ENCODE measurements around the gene MPL. TPM values are rescaled to one million over a fixed set of nuclear protein-coding genes. Genes with fewer than 3 reads are reported as not detected.

MPL gene
- total RNA-seq, 1 experiment from 2014 or later: not detected

DNA sequence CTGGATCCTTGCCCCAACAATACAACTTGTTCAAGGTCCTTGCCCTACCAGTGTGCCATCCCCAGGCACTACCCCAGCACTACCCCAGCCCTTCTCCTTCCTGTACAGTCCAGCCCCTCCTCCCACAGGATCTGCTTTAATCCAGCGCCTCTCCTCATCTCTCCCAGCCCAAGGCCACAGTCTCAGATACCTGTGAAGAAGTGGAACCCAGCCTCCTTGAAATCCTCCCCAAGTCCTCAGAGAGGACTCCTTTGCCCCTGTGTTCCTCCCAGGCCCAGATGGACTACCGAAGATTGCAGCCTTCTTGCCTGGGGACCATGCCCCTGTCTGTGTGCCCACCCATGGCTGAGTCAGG lies 14.7 kb downstream of the MPL start:
- CTCF ChIA-PET: no interaction called here
- intact Hi-C loops (cut with micrococcal nuclease; ENCODE audit: unreplicated experiment): loop anchor here (10.0 kb wide), 1 partner anchor 108 kb away; no protein-coding TSS in a partner anchor
- no TSS peak for BruUV-seq (replicated peaks)

DNA sequence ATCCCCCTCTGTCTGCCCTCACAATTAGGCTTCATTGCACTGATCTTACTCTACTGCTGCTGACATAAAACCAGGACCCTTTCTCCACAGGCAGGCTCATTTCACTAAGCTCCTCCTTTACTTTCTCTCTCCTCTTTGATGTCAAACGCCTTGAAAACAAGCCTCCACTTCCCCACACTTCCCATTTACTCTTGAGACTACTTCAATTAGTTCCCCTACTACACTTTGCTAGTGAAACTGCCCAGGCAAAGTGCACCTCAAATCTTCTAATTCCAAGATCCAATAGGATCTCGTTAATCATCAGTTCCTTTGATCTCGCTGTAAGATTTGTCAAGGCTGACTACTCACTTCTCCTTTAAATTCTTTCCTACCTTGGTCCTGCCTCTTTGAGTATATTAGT lies 15.3 kb downstream of the MPL start:
- H3K9me3 ChIP-seq (ENCODE audit: low read depth, low read length, poor library complexity, severe bottlenecking): no peaks in the 10 kb centered on the region
- peaks cover 8% of the 10 kb centered on the region for H3K4me1 ChIP-seq (ENCODE audit: insufficient read depth, low read length, poor library complexity, severe bottlenecking)
- ChIA-PET POLR2A (ENCODE audit: low non-redundant PET) (interaction anchor here (0.7 kb wide), 1 partner anchor 143 kb away, joined by 3 read pairs; no protein-coding TSS in a partner anchor), CTCF (no interaction called here)
- no peaks in the 10 kb centered on the region for H3K36me3 ChIP-seq (ENCODE audit: insufficient read depth, low read length, poor library complexity, severe bottlenecking)
- BruUV-seq (replicated peaks): no TSS peak
- intact Hi-C loops (cut with micrococcal nuclease; ENCODE audit: unreplicated experiment): loop anchor here (10.0 kb wide), 1 partner anchor 108 kb away; no protein-coding TSS in a partner anchor
- H3K27ac ChIP-seq (ENCODE audit: low read depth, low read length, poor library complexity, severe bottlenecking): no peak overlapping the region
- no peak overlapping the region for H3K4me3 ChIP-seq (ENCODE audit: low read depth, low read length, poor library complexity, severe bottlenecking)
- TF ChIP-seq EZH2 (IDR thresholded peaks at IDR 0.05; ENCODE audit: borderline replicate concordance, low read depth, low read length, poor library complexity, severe bottlenecking): no peak
- TF ChIP-seq, protein P1, sequence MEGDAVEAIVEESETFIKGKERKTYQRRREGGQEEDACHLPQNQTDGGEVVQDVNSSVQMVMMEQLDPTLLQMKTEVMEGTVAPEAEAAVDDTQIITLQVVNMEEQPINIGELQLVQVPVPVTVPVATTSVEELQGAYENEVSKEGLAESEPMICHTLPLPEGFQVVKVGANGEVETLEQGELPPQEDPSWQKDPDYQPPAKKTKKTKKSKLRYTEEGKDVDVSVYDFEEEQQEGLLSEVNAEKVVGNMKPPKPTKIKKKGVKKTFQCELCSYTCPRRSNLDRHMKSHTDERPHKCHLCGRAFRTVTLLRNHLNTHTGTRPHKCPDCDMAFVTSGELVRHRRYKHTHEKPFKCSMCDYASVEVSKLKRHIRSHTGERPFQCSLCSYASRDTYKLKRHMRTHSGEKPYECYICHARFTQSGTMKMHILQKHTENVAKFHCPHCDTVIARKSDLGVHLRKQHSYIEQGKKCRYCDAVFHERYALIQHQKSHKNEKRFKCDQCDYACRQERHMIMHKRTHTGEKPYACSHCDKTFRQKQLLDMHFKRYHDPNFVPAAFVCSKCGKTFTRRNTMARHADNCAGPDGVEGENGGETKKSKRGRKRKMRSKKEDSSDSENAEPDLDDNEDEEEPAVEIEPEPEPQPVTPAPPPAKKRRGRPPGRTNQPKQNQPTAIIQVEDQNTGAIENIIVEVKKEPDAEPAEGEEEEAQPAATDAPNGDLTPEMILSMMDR (conservative IDR thresholded peaks at IDR 0.05; ENCODE audit: low read depth, low read length): no peak
- no peak for DNase-seq (ENCODE audit: low spot score)
- H3K27me3 ChIP-seq (replicated peaks; ENCODE audit: insufficient read depth, low read depth, low read length, poor library complexity): no peaks in the 10 kb centered on the region

More for the DNA sequence above, 14.7 kb downstream of the MPL start:
- Histone ChIP-seq H3K36me3 (ENCODE audit: insufficient read depth, low read length, poor library complexity, severe bottlenecking) (no peaks in the 10 kb centered on the region), H3K4me1 (ENCODE audit: insufficient read depth, low read length, poor library complexity, severe bottlenecking) (peaks cover 8% of the 10 kb centered on the region), H3K9me3 (ENCODE audit: low read depth, low read length, poor library complexity, severe bottlenecking) (no peaks in the 10 kb centered on the region), H3K4me3 (ENCODE audit: low read depth, low read length, poor library complexity, severe bottlenecking) (no peak overlapping the region), H3K27ac (ENCODE audit: low read depth, low read length, poor library complexity, severe bottlenecking) (no peak overlapping the region), H3K27me3 (replicated peaks; ENCODE audit: insufficient read depth, low read depth, low read length, poor library complexity) (no peaks in the 10 kb centered on the region)
- POLR2A ChIA-PET (ENCODE audit: low non-redundant PET): no interaction called here
- no peak for TF ChIP-seq EZH2 (IDR thresholded peaks at IDR 0.05; ENCODE audit: borderline replicate concordance, low read depth, low read length, poor library complexity, severe bottlenecking)
- TF ChIP-seq, protein P1 (conservative IDR thresholded peaks at IDR 0.05; ENCODE audit: low read depth, low read length): no peak
- no peak for DNase-seq (ENCODE audit: low spot score)

DNA sequence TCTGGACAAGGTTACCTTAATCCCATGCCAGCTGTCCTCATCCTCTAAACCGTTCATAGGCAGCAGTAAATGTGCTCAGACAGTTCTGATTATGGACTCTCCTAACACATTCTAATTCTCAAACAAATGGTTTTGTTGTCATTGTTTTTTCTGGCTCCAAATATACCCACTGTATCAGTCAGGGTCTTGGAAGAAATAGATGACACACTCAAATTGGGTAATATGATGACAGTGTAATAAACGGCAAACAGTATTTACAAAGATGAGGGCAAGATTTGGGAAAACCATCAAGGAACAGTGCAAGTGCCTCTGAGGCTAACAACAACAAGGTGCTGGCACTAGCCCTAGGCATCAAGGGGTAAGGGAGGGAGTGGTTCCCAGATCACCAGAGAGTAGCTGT lies 16.9 kb downstream of the MPL start:
- CTCF ChIA-PET: no interaction called here
- BruUV-seq (replicated peaks): no TSS peak
- Histone ChIP-seq H3K27ac (ENCODE audit: low read depth, low read length, poor library complexity, severe bottlenecking) (no peak overlapping the region), H3K4me1 (ENCODE audit: insufficient read depth, low read length, poor library complexity, severe bottlenecking) (peaks cover 7% of the 10 kb centered on the region), H3K4me3 (ENCODE audit: low read depth, low read length, poor library complexity, severe bottlenecking) (no peak overlapping the region), H3K9me3 (ENCODE audit: low read depth, low read length, poor library complexity, severe bottlenecking) (no peaks in the 10 kb centered on the region), H3K27me3 (replicated peaks; ENCODE audit: insufficient read depth, low read depth, low read length, poor library complexity) (no peaks in the 10 kb centered on the region), H3K36me3 (ENCODE audit: insufficient read depth, low read length, poor library complexity, severe bottlenecking) (peaks cover 1% of the 10 kb centered on the region)
- TF ChIP-seq EZH2 (IDR thresholded peaks at IDR 0.05; ENCODE audit: borderline replicate concordance, low read depth, low read length, poor library complexity, severe bottlenecking): no peak
- TF ChIP-seq, protein P1 (conservative IDR thresholded peaks at IDR 0.05; ENCODE audit: low read depth, low read length): no peak
- intact Hi-C loops (cut with micrococcal nuclease; ENCODE audit: unreplicated experiment): loop anchor here (10.0 kb wide), 1 partner anchor 110 kb away; no protein-coding TSS in a partner anchor
- POLR2A ChIA-PET (ENCODE audit: low non-redundant PET): no interaction called here
- DNase-seq (ENCODE audit: low spot score): no peak

Data from A673 (cell line).